Measurements from ENCODE around the gene FAM186B. TPM values are rescaled to one million over a fixed set of nuclear protein-coding genes. Genes with fewer than 3 reads are reported as not detected.

The FAM186B gene
- total RNA-seq, 1 experiment from 2014 or later: 0.46 TPM

DNA sequence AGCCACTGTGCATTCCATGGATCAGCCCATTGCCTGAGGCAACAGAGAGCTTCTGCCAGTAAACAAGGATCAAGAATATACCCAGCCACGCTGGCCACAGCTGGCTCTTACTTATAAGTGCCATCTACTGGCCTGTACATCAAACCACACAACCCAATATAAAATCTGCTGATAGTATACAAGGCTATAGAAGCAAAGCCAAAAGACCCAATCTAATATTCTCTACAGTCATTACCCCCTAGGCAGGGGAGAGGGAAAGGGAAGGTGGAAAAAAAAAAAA is 4.4 kb upstream of the FAM186B start:
- no peak overlapping the region for H2AFZ ChIP-seq (ENCODE audit: low read length)
- no peak overlapping the region for H2AK5ac ChIP-seq (ENCODE audit: insufficient read length, low read length)
- no peak overlapping the region for H2BK20ac ChIP-seq (ENCODE audit: low read depth, low read length, poor library complexity, severe bottlenecking)
- no peaks in the 10 kb centered on the region for H3K4me1 ChIP-seq (ENCODE audit: insufficient read depth, low read length)
- no peaks in the 10 kb centered on the region for H3K9me3 ChIP-seq (ENCODE audit: control insufficient read depth, low read depth, low read length)
- no peak overlapping the region for H3K9ac ChIP-seq (ENCODE audit: extremely low read depth, insufficient read length, low read length)
- H3K4me2 ChIP-seq (ENCODE audit: insufficient read depth, insufficient read length, low read length): no peak overlapping the region
- H3T11ph ChIP-seq (ENCODE audit: low read length): no peak overlapping the region
- TF ChIP-seq, protein P1, sequence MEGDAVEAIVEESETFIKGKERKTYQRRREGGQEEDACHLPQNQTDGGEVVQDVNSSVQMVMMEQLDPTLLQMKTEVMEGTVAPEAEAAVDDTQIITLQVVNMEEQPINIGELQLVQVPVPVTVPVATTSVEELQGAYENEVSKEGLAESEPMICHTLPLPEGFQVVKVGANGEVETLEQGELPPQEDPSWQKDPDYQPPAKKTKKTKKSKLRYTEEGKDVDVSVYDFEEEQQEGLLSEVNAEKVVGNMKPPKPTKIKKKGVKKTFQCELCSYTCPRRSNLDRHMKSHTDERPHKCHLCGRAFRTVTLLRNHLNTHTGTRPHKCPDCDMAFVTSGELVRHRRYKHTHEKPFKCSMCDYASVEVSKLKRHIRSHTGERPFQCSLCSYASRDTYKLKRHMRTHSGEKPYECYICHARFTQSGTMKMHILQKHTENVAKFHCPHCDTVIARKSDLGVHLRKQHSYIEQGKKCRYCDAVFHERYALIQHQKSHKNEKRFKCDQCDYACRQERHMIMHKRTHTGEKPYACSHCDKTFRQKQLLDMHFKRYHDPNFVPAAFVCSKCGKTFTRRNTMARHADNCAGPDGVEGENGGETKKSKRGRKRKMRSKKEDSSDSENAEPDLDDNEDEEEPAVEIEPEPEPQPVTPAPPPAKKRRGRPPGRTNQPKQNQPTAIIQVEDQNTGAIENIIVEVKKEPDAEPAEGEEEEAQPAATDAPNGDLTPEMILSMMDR (conservative IDR thresholded peaks at IDR 0.05): no peak
- Mint-ChIP-seq H3K36me3 (ENCODE audit: insufficient read depth in 1 of 3, low read depth in 3 of 3) (no peaks in the 10 kb centered on the region), H3K4me3 (no peak overlapping the region), H3K9me3 (no peaks in the 10 kb centered on the region), H3K27ac (no peak overlapping the region), H3K27me3 (ENCODE audit: low read depth) (peaks cover 17% of the 10 kb centered on the region), H3K4me1 (no peaks in the 10 kb centered on the region)
- no CpG with 5 or more reads among the region's 1 CpG for WGBS (ENCODE audit: extremely low coverage, insufficient read length, low lambda C conversion rate)
- H3K27me3 ChIP-seq (ENCODE audit: insufficient read depth, low read length): no peaks in the 10 kb centered on the region
- no peaks in the 10 kb centered on the region for H4K20me1 ChIP-seq (ENCODE audit: control insufficient read depth, insufficient read depth, insufficient read length)
- no peaks in the 10 kb centered on the region for H3K79me1 ChIP-seq (ENCODE audit: insufficient read depth, low read depth, low read length, poor library complexity, severe bottlenecking)
- H3K23me2 ChIP-seq (ENCODE audit: insufficient read length, low read depth, low read length, poor library complexity, severe bottlenecking): no peaks in the 10 kb centered on the region
- no peak overlapping the region for H2BK120ac ChIP-seq (ENCODE audit: low read depth, low read length, poor library complexity, severe bottlenecking)
- no peak overlapping the region for H4K5ac ChIP-seq (ENCODE audit: insufficient read length, low read depth, low read length)
- H2BK15ac ChIP-seq (ENCODE audit: low read depth, low read length): no peak overlapping the region
- H3K18ac ChIP-seq (ENCODE audit: insufficient read length, low read depth, low read length): no peak overlapping the region
- H2BK5ac ChIP-seq (ENCODE audit: insufficient read length, low read length): no peak overlapping the region
- no peaks in the 10 kb centered on the region for H3K79me2 ChIP-seq (ENCODE audit: insufficient read depth, low read length)
- H3K56ac ChIP-seq (ENCODE audit: insufficient read length, low read depth, low read length): no peak overlapping the region
- no peak for DNase-seq
- H2BK12ac ChIP-seq (ENCODE audit: insufficient read length, low read depth, low read length): no peak overlapping the region
- no peak overlapping the region for H4K8ac ChIP-seq (replicated peaks; ENCODE audit: insufficient read length, low read depth, low read length)
- H3K14ac ChIP-seq (ENCODE audit: insufficient read depth, low read length): no peak overlapping the region
- no peak overlapping the region for H4K91ac ChIP-seq (ENCODE audit: insufficient read length, low read depth, low read length)
- no peak overlapping the region for H3K23ac ChIP-seq (ENCODE audit: insufficient read length, low read depth, low read length)
- H3K27ac ChIP-seq (ENCODE audit: insufficient read length, low read depth, low read length): no peak overlapping the region
- no peak overlapping the region for H3K4ac ChIP-seq (ENCODE audit: low read depth, low read length)
